Activated T-cell treated with anti-CD3 and anti-CD28 coated beads for 48 hours (primary cell): Measurements from ENCODE around the gene CHERP.

Experiments
- DNase-seq: peaks from one replicate; pipeline ENCODE4 v3.0.0-alpha.2; 2020; ENCODE audit warnings: low read depth

CHERP gene, protein sequence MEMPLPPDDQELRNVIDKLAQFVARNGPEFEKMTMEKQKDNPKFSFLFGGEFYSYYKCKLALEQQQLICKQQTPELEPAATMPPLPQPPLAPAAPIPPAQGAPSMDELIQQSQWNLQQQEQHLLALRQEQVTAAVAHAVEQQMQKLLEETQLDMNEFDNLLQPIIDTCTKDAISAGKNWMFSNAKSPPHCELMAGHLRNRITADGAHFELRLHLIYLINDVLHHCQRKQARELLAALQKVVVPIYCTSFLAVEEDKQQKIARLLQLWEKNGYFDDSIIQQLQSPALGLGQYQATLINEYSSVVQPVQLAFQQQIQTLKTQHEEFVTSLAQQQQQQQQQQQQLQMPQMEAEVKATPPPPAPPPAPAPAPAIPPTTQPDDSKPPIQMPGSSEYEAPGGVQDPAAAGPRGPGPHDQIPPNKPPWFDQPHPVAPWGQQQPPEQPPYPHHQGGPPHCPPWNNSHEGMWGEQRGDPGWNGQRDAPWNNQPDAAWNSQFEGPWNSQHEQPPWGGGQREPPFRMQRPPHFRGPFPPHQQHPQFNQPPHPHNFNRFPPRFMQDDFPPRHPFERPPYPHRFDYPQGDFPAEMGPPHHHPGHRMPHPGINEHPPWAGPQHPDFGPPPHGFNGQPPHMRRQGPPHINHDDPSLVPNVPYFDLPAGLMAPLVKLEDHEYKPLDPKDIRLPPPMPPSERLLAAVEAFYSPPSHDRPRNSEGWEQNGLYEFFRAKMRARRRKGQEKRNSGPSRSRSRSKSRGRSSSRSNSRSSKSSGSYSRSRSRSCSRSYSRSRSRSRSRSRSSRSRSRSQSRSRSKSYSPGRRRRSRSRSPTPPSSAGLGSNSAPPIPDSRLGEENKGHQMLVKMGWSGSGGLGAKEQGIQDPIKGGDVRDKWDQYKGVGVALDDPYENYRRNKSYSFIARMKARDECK

DNA sequence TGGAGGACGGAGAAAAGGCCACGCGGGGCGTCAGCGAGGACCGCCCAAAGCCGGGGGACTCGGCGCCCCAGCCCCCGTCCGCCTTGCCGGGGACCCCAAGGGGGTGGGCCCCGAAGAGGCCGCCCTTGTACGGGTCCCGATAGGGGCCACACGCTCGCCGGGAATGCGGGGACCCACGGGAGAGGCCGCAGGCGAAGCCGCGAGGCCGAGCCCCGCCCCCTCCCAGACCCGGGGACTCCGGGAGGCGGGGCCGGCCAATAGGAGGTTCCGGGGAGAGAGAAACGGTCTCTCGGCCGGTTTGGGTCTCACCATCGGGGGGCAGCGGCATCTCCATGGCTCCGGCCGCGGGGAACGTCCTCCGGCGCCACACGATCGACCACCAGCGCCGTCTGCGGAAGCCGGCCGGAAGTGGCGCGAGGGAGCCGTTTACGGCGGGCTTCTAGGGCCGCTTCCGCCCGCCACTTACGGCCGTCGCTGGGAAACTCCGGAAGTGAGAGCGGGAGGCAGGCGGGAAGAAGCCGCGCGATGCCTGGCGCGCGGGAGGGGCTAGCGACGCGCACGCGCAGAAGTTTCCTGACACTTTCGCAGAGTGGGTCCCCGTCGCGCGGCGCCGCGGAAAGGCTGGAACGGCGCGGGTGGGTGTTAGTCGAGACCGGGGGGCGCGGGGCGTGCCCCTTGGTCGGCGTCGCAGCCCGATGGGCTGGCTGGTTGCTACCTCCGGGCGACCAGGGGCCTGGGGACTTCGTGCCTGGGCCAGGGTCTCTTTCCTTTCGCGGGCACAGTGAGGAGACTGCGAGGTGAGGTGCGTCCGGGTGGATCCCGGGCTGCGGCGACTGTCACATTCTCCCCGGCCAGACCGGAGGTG lies at the start of gene CHERP:
CHERP (minus strand) TSS at position 393 of the 865 bp plus-strand sequence; CDS start at position 334, 59 bp downstream.
- peak; percentile 93 for DNase-seq

- DNase-seq = no peak
Measured at GRCh38 chr19:16590876-16591802, 48.9 kb upstream of the CHERP start.

GRCh38 chr19:16589917-16590316 lies 47.7 kb upstream of the CHERP start:
- DNase-seq = no peak

DNA sequence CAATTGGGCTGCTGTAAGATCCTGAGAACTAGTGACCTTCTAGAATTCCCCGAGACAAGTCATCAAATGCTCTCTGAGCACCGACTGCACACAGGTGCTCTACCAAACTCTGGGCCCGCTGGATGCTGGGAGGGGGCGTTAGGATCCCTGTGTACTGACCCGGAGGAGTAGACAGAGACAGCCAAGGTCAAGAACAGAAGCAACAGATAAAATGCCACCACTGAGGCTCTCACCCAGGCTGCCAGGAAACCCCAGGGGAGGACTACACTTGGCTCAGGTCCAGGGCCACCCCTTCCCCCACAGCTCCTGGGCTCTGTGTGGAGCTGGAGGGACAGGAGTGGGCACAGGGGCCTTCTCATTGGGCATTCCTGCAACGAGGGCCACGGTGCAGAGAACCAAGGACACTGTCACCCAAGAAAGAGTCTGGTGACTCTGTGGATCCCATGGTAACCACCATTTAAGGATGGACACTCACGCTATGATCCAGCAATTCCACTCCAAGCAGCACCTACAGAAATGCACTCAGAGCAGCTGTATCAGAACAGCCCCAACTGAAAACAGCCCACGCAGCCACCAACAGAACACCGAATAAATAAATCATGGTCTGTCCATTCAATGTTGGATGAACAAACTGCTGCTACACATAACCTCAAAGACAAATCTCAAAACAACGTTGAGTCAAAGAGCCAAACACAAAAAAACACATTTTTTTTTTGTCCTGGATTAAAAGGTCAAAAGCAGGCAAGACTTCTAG lies 46.8 kb upstream of the CHERP start:
- no peak for DNase-seq

DNA sequence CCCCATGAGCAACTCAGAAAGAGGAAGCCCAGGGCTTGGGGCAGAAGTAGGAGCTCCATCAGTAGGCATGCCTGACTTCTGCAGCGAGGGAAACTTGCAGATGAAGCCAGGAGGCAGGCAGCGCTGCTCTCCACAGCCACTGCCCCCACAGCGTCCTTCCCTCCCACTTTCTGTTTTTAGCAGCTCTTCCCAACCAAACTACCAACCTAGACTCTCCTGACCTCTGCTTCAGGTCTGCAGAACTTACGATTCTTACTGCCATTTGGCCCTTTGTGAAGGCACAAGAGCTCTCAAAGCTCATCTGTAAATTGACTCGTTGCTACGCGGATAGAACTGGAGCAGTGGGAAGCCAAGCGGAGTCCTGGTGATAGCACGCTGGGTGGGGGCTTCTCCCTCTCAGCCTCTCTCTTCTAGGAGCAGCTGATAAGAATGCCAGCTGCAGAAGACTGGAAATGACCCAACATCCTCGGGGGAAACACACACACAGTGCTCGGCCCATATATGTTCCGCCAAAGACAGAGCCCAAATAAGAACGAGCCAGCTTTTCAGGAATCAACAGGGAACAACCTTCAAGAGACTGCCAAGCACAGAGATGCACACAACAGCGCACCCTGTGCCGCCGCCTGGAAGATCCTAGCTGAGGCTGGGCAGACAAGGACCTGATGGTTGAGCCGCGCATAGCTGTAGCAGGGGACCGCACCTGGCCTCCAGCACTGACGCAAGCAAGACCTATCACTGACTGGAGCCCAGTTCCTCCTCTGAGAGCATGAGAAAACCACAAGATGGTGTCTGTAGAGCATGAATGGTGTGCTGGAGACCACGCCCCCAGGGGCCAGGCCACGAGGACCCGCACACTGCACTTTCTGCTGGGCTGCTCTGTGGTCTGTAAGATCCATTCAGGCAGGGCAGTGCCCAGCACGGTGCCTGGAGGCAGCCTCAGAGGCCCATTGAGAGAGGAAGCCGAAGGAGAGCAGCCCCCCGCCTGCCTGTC lies 45.9 kb upstream of the CHERP start:
- DNase-seq = peak; percentile 64

GRCh38 chr19:16586991-16587832 lies 45.0 kb upstream of the CHERP start:
- no peak for DNase-seq

DNA sequence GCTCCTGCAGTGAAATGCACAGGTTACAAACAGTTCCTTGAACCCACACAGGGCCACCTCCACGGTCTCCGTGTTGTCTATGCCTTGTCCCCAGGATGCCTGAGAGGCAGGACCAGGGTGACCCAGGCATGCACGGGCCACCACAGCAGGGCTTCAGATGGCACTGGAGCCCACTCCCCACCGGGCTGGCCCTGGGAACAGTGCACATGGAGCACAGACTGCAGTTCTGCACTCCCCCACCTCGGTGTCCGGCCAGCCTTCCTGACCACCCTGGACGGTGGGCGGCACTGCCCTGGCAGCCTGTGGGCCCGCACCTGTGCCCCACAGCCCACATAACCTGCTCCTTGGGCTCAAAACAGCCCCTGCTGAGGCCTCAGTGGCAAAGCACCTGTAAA lies 44.2 kb upstream of the CHERP start:
- no peak for DNase-seq

DNA sequence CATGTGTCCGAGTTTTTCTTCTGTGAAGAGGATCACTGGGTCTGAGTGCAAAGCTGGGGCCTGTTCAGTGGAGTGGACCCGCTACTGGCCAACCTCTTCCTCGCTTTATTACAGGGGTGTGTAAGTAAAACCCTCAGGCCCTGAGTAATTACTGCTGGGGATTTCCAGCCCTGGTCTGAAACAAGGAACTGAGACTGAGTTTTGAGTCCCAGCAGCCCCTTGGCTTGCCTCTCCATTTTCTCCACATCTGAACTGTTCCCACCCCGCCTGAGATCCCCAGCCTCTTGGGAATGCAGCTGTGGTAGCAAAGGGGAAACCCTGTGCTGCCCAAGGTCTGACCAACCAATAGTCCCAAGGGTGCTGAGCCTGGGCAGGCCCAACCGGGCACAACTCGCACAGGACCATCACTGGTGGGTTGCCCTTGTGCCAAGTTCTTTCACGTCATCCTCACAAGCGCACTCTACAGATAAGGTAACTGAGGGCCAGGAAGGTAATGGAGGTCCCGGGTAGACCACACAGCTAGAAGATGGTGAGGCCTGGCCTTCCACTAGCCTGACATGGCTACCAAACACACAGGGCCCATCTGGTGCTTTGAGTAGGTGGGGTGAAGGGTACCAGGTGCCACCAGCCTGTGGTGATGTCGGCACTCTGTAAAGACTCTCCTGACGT lies 43.7 kb upstream of the CHERP start:
- DNase-seq = no peak

DNA sequence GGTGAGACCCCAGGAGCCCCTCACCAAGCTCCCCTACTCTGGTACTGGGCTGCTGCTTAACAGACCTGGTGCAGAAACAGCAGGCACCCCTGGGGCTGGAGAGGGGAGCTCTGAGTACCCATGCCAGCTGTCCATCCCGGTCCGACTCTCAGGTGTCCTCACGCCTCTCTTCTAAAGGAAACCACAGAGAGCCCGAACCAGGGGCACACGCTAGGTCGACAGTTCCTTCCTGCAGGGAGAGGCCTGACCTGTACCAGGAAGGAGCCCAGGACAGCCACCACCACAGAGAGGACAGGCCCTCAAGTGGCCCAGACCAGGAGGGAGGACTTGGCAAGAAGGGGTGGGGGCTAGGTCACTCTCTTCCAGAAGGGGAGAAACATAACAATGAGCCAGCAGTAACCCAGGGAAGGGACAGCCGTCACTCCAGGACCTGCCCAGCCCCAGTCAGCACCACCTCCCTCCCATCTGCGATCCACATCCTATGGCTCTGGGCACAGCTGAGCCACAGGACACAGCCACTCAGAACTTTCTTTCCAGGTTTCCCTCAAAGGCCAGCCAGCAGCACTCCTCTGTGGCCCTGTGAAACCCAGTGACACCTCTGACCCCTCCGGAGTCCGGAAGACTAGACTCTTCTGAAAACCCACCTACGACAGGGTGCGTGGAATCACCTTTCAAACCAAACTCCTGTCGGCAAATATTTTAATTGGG lies 43.0 kb upstream of the CHERP start:
- DNase-seq = no peak

DNA sequence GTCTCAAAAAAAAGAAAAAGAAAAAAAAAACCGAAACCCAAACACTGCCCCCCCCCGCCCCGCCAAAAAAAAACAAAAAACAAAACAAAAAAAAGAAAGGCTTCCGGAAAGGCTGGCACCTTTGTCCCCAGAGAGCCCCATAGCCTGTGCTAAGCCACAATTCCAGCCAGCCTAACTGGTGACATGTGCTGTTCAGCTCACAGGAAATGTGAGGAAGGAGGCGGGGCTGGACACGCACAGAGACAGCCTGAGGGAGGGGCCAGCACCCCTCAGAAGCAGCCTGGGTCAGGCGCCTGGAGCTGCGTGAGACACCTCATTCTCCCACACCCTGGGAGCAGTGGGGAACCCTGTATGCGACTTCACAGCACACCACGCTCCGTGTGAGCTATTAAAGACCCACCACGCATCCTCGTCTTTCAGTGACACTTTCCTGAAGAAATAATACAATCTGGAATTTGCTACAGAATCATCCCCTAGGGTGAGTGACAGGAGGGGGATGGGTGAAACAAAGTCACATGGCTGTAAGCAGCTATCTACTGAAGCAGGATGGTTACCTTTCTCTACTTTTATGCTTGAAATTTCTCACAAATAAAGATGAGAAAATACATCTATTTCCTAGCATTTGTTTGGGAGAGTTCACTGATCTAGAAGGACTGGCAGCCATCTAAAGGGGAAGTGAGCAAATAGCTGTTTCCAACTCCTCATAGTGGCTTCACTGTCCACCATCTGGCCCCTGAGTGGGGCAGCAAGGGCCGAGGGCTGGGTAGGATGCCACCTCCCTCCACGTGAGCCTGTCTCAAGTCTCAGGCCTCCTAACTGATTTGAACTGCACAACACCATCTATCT lies 42.2 kb upstream of the CHERP start:
- peak; percentile 83 for DNase-seq

- no peak for DNase-seq
Measured at GRCh38 chr19:16582486-16583261, 40.4 kb upstream of the CHERP start.

DNA sequence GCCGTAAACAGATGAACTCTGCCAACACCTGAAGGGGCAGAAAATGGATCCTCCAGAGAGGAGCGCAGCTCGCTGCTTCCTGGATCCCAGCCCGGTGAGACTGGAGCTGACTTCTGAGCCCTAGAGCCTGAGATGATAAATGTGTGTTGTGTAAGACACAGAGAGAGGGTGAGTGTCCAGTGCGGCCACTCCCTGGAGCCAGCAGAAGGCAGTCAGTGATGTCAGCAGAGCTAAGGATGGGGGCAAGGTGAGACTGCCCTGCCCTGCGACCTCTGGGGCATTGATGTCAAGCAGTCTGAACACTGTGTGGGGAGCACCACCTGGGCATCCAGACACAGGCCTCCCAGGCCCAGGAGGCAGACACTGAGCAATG lies 39.7 kb upstream of the CHERP start:
- DNase-seq = no peak

- DNase-seq = no peak
Measured at GRCh38 chr19:16581145-16581970, 39.1 kb upstream of the CHERP start.

DNA sequence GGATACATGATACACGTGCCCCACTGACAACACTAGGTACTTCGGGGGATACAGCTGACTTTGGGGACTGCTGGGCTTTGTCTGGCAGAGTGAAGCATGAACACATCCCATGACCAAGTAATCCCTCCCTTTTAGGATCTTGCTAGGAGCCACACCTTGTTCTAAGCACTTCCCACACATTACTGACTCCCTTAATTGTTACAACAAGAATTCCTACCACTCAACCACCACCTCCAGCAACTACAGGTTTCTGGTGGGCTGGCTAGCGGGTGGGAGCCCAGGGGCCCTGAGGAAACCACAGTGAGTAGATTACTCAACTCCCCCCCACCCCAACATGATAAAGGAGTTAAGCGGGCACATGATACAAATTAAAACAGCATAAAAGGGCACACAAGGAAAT lies 37.1 kb upstream of the CHERP start:
- no peak for DNase-seq
